HUES48 (cell line): ENCODE data around the gene OR1F1.
"Not testable (repeated sequence)": the region's sequence is repeated elsewhere in the genome, so short reads cannot be mapped to it uniquely, and the experiment has no call there.

Experiments used
- H3K27ac ChIP-seq: one replicate; pipeline ENCODE4 v1.7.0; 2013; ENCODE audit warnings: low read depth, low read length, inconsistent platforms
- H3K27me3 ChIP-seq: 2 replicates; pipeline ENCODE4 v1.6.1; 2013; ENCODE audit warnings: mild to moderate bottlenecking, low read length; ENCODE audit not compliant: control insufficient read depth, insufficient read depth
- H3K36me3 ChIP-seq: 2 replicates; pipeline ENCODE4 v1.6.1; 2013; ENCODE audit warnings: low read length; ENCODE audit not compliant: control insufficient read depth, insufficient read depth
- H3K4me1 ChIP-seq: 2 replicates; pipeline ENCODE4 v1.6.1; 2013; ENCODE audit warnings: mild to moderate bottlenecking, low read length; ENCODE audit not compliant: control insufficient read depth, insufficient read depth
- H3K4me3 ChIP-seq: 2 replicates; pipeline ENCODE4 v1.5.1; 2013; ENCODE audit warnings: mild to moderate bottlenecking, low read depth, low read length
- H3K9ac ChIP-seq: 2 replicates; pipeline ENCODE4 v1.6.1; 2013; ENCODE audit warnings: mild to moderate bottlenecking, low read depth, low read length, moderate library complexity
- H3K9me3 ChIP-seq: 2 replicates; pipeline ENCODE4 v1.6.1; 2013; ENCODE audit warnings: low read length; ENCODE audit not compliant: control insufficient read depth, insufficient read depth

Gene OR1F1

DNA sequence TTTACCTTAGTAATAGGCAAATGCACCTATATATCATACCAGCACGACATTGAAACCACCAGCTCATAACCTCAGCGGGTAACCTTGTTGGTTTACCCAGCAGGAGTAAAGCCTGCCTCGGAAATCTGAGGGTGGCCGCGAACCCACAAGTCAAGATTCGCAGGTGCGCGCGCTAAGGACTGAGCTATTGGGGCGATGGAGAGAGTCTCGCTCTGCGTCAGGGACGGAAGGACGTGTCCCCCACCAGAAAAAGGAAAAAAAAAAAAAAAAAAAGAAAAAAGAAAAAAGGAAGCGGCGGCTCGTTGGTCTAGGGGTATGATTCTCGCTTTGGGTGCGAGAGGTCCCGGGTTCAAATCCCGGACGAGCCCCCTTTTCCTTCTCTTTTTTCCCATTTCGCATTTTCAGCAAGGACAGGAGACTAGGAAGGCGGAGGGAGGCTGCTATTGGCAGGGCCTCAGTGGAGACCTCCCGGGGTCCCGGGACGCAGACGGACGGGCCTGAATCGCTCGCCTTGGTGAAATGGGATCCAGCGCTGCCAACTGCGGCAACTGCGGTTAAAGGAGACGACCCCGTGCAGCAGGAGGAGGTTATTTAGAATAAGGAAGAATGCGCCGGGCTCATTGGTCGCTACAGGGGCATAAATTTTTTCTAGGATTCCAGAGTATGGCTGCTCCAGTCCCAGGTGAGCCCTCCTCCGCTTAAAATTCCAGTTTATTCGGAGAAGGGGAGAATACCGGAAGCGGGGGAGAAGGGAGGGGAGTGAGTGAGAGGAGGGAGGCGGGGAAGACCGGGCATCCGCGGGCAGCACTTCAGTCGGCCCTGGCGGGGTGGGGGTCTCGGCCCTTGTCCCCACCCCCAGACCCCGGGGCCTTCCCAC lies at the start of gene OR1F1:
Gene OR1F1, plus strand, starts transcription at position 407 of the 877 bp plus-strand sequence.
- Histone ChIP-seq H3K9me3 (no peaks in the 10 kb centered on the region), H3K4me1 (peaks cover 7% of the 10 kb centered on the region; the same call in 1 of the 2 replicates), H3K4me3 (peak within 1 kb of the TSS; percentile 97), H3K9ac (peak within 1 kb of the TSS; percentile 39; the same call in 1 of the 2 replicates), H3K27ac (peak within 1 kb of the TSS; percentile 6), H3K27me3 (peaks cover 32% of the 10 kb centered on the region), H3K36me3 (no peaks in the 10 kb centered on the region)

DNA sequence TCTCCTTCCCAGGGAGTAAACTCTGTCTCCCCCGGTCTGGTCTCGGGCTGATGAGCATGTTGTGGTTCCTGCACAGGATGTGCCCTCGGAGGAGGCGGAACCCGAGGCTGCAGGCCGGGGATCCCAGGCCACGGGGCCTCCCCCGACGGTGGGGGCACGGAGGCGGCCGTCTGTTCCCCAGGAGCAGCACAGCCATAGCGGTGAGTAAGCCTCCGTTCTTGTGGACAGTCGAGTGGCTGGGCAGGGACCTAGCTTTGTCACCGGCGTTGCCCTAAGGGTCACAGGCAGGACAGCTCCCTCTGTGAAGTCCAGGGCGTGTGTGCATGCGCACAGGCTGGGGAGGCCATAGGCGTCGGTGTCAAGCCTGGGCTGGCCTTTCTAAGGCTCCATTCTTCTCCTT lies 49.7 kb upstream of the OR1F1 start:
- no peaks in the 10 kb centered on the region for H3K27me3 ChIP-seq
- peaks cover 18% of the 10 kb centered on the region for H3K36me3 ChIP-seq
- H3K9me3 ChIP-seq, result no peaks in the 10 kb centered on the region
- no peak overlapping the region for H3K9ac ChIP-seq
- H3K27ac ChIP-seq, result no peak overlapping the region
- H3K4me3 ChIP-seq, result no peak overlapping the region
- no peaks in the 10 kb centered on the region for H3K4me1 ChIP-seq

DNA sequence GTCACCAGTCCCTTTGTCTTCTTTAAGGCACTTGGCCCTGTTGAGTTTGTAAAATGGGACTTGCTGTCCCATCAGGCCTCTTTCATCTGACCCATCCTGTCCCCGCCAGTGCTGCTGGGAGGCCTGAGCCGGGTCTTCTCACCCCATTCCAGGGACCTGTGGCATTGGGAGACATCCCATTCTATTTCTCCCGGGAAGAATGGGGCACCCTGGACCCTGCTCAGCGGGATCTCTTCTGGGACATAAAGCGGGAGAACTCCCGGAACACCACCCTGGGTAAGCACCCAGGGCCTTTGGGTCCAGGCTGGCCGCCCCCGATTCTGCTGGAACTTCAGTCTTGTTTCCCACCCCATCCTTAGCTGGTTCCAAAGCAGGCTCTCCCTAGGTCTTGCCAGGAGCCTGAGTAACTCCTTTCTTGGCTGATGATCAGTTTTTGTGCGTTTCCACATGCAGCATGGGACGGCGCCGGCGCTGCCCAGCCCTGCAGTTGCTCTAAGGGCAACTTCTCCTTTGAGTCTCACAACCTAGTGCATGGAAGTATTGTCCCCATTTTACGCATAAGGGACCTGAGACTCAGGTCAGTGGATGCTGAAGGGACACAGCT lies 49.1 kb upstream of the OR1F1 start:
- Histone ChIP-seq H3K4me3 (no peak overlapping the region), H3K27ac (no peak overlapping the region)

DNA sequence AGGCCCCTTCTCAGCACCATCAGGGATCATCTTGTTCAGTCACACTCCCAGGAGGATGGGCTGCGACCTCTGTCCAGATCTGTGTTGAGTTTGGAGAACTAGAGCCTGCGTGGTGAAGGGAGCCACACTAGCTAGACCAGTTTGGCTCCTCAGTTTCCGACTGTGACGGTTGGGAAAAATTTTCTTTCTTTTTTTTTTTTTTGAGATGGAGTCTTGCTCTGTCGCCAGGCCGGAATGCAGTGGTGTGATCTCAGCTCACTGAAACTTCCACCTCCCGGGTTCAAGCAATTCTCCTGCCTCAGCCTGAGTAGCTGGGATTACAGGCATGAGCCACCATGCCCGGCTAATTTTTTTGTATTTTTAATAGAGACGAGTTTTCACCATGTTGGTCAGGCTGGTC lies 48.4 kb upstream of the OR1F1 start:
- not testable (repeated sequence) for H3K4me3 ChIP-seq, H3K9ac ChIP-seq, H3K27ac ChIP-seq, H3K4me1 ChIP-seq, H3K27me3 ChIP-seq, H3K9me3 ChIP-seq
- peaks cover 18% of the 10 kb centered on the region for H3K36me3 ChIP-seq

More for the DNA sequence above, 49.1 kb upstream of the OR1F1 start:
- Histone ChIP-seq H3K9me3 (no peaks in the 10 kb centered on the region), H3K4me1 (no peaks in the 10 kb centered on the region), H3K27me3 (no peaks in the 10 kb centered on the region), H3K36me3 (peaks cover 18% of the 10 kb centered on the region), H3K9ac (no peak overlapping the region)

DNA sequence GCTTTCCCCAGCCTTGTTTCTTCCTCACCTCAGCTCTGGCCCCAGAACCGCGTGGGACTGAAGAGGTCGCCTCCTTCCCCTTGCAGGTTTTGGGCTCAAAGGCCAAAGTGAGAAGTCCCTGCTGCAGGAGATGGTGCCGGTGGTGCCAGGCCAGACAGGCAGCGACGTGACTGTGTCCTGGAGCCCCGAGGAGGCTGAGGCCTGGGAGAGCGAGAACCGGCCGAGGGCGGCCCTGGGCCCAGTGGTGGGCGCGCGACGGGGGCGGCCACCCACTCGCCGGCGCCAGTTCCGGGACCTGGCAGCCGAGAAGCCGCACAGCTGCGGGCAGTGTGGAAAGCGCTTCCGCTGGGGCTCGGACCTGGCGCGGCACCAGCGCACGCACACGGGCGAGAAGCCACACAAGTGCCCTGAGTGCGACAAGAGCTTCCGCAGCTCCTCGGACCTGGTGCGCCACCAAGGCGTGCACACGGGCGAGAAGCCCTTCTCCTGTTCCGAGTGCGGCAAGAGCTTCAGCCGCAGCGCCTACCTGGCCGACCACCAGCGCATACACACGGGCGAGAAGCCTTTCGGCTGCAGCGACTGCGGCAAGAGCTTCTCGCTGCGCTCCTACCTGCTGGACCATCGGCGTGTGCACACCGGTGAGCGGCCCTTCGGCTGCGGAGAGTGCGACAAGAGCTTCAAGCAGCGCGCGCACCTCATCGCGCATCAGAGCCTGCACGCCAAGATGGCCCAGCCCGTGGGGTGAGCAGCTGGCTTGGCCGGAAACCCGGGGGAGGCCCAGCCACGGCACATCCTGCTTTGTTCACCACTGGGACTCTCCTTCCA lies 47.2 kb upstream of the OR1F1 start:
- Histone ChIP-seq H3K9me3 (no peaks in the 10 kb centered on the region), H3K27me3 (no peaks in the 10 kb centered on the region), H3K9ac (no peak overlapping the region), H3K4me3 (no peak overlapping the region), H3K36me3 (peaks cover 18% of the 10 kb centered on the region), H3K4me1 (no peaks in the 10 kb centered on the region), H3K27ac (no peak overlapping the region)

DNA sequence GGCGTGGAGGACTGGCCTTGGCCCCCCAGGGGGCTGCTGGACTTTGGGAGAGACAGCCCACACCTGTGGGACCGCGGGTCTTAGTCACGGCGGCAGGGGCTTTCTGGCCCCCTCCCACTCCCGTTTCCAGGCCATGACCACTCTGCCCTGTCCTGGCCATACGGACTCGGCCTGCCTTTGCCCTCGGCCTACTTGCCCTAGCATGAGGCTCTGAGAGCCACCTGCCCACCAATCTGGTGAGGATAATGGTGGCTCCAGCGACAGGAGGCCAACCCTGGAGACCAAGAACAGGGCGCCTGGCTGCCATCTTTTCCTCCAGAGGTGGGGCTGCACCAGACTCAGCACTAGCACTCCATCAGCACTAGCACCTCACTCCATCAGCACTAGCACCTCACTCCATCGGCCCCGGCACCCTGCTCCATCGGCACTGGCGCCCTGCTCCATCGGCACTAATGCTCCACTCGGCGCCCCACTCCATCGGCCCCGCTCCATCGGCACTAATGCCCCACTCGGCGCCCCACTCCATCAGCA lies 46.2 kb upstream of the OR1F1 start:
- no peaks in the 10 kb centered on the region for H3K9me3 ChIP-seq
- no peaks in the 10 kb centered on the region for H3K4me1 ChIP-seq
- H3K4me3 ChIP-seq, result no peak overlapping the region
- H3K27ac ChIP-seq, result no peak overlapping the region
- H3K36me3 ChIP-seq, result peaks cover 18% of the 10 kb centered on the region
- H3K27me3 ChIP-seq, result no peaks in the 10 kb centered on the region
- no peak overlapping the region for H3K9ac ChIP-seq

DNA sequence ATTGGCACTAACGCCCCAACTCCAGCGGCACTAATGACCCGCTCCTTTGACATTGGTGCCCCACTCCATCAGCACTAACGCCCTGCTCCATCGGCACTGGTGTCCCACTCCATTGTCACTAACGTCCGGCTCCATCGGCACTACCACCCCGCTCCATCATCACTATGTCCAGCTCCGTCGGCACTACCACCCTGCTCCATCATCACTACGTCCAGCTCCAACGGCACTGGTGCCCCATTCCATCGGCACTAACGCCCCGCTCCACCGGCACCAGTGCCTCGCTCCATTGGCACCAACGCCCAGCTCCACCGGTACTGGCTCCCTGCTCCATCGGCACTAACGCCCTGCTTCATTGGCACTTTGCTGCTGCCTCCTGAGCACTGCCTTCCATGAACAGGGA lies 45.7 kb upstream of the OR1F1 start:
- H3K9me3 ChIP-seq, result no peaks in the 10 kb centered on the region
- no peak overlapping the region for H3K9ac ChIP-seq
- H3K4me3 ChIP-seq, result no peak overlapping the region
- H3K27ac ChIP-seq, result no peak overlapping the region
- no peaks in the 10 kb centered on the region for H3K4me1 ChIP-seq
- H3K36me3 ChIP-seq, result peaks cover 18% of the 10 kb centered on the region
- no peaks in the 10 kb centered on the region for H3K27me3 ChIP-seq

DNA sequence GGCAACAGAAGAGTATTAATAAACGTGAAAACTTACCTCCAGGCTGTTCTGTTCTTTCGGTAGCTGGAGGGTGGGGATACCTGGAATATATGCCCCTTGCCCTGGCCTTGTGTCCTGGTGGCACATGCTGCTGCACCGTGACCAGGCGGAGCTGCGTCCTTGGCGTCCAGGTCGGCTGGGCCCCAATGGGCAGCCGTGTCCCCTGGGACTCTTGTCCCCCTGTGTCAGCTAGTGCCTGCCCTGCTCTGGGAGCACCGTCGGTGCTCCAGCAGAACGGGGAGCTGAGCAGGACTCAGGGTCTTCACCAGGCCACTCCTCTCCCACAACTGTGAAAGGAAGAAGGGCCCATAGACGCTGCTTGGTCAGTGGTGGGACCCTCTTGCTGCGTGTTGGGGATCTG lies 45.2 kb upstream of the OR1F1 start:
- Histone ChIP-seq H3K9ac (no peak overlapping the region), H3K36me3 (peaks cover 18% of the 10 kb centered on the region), H3K27ac (no peak overlapping the region), H3K4me1 (no peaks in the 10 kb centered on the region), H3K4me3 (no peak overlapping the region), H3K27me3 (no peaks in the 10 kb centered on the region), H3K9me3 (no peaks in the 10 kb centered on the region)

DNA sequence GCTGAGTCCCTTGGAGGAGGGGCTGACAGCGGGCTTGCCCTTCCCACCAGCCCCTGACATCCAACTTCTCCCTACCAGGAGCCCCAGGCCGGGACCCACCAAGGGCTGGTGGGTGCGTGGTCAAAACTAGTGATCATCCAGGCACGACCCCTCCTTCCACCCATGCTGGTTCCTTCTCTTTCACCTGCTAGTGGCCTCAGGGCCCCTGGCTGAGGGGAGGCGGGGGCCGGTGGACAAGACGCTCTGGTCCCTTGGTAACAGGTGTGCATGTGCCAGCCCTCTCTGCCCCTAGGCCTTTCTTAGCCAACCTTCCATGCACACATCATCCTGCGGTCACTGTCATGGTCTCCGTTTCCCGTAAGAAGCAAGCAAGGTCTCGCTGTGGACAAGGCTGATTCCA lies 44.8 kb upstream of the OR1F1 start:
- H3K27ac ChIP-seq, result no peak overlapping the region
- H3K4me3 ChIP-seq, result no peak overlapping the region
- no peaks in the 10 kb centered on the region for H3K4me1 ChIP-seq
- peaks cover 2% of the 10 kb centered on the region for H3K27me3 ChIP-seq
- no peaks in the 10 kb centered on the region for H3K9me3 ChIP-seq
- H3K9ac ChIP-seq, result no peak overlapping the region
- H3K36me3 ChIP-seq, result peaks cover 18% of the 10 kb centered on the region

DNA sequence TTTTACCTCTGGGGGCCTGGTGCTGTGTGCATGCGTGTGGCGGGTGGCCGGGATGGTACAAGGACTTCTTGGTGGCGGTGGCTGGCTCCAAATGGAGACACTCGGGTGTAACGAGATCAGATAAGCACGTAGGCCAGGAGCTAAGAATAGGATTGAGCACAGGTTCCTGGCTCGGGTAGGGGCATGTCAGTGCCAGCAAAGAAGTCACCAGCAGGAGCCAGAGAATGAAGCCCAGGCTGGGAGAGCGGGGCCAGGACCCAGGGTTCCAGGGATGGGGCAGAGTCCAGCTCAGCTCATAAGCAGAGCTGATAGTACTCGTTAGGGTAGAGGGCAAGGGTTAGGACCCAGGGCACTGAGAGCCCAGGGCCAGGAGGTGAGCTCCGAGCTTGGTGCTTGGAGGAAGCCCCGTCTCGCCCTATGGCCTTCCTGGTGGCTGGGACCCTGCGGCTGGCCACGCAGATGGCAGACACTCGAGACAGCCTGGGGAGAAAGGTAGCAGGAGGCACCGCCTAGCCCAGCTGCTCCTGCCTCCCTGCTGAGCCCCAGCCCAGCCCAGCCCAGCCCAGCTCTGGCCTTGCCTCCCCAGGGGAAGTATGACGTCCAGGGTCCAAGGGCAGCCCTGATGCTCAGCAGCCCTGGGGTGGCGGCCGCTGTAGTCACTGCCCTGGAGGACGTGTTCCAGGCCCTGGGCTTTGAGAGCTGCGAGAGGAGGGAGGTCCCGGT lies 44.2 kb upstream of the OR1F1 start:
- H3K27ac ChIP-seq, result no peak overlapping the region
- peaks cover 18% of the 10 kb centered on the region for H3K36me3 ChIP-seq
- no peak overlapping the region for H3K9ac ChIP-seq
- H3K4me1 ChIP-seq, result no peaks in the 10 kb centered on the region
- H3K4me3 ChIP-seq, result no peak overlapping the region
- no peaks in the 10 kb centered on the region for H3K9me3 ChIP-seq
- H3K27me3 ChIP-seq, result peaks cover 8% of the 10 kb centered on the region
